ENCODE data around the gene MPPED2.

MPPED2 gene

DNA sequence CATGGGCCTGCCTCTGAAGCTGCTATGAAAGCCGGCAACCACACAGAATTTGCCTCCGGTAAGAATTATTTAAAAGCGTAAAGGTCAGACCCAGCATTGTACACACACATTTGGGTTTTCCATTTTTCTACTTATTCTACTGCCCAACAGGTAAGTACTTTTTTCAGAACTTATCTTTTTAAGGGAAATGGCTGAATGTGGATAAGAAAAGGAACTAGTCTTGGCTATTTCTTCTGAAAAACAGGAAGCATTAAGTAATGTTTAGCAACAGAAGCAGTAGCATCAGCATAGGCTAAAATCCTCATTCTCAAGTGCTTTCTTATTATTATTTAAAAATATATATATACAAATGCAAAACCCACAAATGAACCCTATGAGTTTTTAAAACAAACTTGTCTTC lies 103.1 kb downstream of the MPPED2 start:
- DNase-seq (ENCODE audit: low read depth), result no peak

DNA sequence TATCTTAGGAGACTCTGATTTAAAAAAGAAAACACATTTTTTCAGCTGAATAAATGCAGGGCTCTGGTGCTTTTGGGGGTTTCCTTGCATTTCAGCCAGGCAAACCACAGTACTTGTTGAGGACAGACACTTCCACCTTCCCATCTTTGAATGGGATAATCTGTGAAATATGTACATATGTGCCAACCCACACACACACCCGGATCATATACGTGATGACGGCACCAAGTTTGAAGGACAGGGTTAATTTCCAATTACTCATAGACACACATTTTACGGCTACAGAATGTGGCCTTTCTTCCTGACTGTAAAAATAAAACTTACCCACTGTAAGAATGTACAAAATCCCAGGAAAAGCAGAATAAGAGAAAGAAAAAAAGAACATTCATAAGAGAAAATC lies 104.4 kb downstream of the MPPED2 start:
- DNase-seq (ENCODE audit: low read depth), result no peak

DNA sequence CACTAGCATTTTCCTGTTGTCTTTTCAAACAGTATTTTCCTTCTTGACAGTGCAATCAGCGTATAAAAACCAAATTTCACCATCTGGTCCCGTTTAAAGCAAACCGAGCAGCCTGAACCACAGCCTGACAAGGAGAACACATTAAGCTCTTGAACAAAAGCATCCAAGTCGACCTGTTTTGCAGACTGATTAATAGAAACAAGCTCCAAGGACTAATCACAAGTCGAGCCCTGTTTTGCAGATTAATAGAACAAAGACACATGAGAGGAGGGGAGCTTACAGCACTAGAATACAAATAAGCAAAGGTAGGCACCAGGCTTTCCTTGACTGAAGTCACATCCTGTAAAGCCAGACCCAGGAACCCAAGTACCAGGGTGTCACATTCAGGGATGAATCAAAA lies 104.8 kb downstream of the MPPED2 start:
- no peak for DNase-seq (ENCODE audit: low read depth)

DNA sequence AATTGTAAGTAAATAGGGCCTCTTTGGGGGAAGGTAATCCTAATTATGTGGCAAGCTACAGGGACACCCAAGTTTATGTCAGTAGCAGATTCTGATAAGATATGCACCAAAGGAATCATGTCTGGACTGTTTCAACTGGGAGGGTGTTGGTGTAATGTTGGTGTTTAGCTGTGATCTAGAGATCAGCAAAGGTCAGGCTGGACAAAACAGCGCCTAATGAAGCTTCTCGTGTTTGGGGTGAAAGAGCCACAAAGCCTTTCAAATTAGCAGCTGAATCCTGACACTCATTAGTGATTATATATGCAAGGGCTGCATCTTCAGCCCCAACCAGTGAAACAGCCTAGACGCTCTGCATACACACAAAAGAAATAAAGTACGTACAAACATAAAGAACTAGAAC lies 106.3 kb downstream of the MPPED2 start:
- no peak for DNase-seq (ENCODE audit: low read depth)

DNA sequence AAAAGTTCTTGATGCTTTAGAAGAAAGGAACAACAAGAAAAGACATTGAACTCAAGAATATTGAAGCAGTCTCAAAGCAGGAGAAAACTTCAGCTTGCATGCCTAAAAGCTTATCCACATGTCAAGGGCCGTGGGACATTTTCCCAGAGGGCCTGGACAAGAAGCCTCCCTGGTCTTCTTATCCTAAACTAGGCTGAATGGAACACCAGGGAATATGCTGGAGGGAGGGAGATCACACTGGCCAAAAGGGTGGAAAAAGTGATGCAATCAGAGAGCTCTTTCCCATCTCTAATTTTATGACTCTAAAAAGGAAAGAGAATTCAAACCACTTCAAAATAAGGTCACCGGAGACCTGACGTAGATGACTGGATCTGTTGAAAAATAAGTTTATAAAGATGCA lies 107.2 kb downstream of the MPPED2 start:
- no peak for DNase-seq (ENCODE audit: low read depth)

DNA sequence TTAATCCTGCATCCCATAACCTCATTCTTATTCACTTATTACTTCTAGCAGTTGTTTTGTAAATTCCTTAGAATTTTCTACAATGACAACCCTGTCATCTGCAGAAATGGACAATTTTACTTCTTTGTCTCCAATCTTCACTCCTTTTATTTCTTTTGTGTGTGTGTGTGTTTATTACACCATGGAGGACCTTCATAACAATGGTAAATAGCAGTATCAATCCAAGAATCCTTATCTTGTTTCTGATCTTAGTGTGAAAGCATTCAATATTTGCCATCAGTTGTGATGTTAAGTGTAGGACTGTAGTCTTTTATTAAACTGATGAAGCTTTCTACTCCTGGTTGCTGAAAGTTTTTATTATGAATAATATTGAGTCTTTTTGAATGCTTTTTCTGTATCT lies 109.1 kb downstream of the MPPED2 start:
- DNase-seq (ENCODE audit: low read depth), result no peak

DNA sequence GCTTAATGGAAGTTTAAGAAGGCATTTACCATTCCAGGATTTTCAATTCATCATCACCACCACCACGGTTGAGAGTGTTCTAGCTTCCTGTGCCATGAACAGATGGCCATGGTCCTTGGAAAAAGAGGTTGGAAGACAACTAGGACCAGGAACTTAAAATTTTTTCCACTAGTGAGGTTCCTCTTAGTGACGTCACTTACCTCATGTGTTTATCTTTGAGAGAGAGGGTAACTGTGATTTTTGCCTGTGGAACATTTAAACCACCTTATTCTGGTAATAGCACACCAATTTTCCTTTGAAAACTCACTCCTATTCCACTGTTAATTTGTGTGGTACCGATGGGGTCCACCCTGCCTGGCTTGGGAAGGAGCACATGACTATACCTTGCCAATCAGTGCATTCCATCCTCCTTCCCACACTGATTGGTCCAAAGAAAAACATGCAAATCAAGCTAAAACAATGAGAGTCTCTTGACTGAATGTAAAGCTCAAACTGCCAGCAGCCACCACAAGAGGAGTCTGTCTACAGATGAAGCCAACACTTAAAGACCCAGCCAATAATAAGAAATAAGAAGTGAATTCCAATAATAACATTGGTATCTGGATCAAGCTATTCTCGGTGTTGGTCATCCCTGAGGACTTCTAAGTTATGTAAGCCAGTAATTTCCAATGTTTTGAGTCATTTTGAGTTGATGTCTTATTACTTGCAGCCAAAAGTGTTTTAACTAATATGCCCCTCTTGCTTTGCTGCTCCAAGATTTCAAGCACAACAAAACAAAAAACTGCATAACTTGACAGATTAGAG lies 111.8 kb downstream of the MPPED2 start:
- no peak for DNase-seq (ENCODE audit: low read depth)

DNA sequence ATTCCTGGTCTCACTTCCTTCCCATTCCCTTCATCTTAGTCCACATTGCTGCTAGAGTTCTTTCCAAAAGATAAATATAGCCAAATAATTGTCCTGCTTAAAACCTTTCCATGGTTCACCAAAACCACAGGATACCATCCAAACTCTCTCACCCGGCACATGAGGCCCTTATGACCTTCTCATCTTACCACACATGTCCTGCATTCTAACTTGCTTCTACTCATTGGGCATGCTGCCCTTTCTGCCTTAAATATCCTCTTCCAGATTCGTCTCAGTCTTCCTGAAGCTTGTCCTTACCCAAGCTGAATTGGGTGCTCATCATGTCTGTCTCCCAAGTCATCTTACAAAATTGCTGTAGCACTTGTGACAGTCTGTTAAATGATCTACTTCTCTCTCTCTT lies 114.9 kb downstream of the MPPED2 start:
- no peak for DNase-seq (ENCODE audit: low read depth)

DNA sequence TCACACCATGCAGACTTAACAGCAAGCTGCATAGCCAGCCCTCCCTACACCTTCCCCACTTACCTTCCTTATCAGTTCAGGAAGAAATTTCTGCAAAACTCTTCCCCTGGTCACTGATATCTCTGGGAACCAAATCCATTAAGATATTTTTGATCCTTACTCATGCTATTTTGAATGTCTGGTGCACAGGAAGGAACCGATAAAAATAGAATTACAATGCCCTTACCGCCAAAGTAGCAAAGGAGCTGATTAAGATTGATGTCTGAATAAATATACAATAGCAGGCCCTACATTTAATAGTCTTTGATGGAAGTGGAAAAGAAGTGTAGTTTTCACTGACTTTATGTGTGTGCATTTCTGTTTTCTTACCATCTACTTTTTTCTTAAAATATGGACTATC lies 117.3 kb downstream of the MPPED2 start:
- no peak for DNase-seq (ENCODE audit: low read depth)

DNA sequence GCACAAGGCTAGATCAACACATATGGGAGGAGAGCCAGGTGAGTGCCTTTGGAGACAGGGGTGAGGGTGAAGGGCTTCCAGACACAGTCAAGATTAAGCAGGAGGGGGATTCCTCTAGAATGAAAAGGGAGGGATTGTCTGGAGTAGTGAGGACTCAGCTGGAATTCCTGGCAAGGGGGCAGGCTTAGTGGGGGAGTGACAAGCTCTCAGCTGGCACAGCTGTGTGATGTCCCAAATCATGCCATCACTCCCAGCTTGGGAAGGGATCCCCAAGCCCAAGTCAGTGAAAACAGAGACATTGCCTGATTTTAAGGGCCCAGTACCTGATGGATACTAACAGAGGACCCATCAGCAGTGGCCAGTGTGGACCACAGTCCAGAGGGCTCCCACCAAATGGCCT lies 119.0 kb downstream of the MPPED2 start:
- no peak for DNase-seq (ENCODE audit: low read depth)

DNA sequence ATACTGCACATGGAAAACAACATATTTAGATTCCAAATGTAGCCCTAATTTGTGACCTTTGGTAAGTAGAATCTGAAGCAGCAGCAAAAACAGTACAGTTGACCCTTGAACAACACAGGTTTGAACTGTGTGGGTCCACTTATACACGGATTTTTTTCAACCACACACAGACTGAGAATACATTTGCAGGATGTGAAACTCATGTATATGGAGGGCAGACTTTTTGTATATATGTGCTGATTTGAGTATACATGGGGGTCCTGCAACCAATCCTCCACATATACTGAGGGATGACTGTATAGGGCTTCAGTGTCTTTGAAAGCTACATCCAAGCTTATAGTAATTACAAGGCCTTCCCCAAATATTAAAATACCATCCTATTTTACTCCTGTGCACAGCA lies 120.5 kb downstream of the MPPED2 start:
- DNase-seq (ENCODE audit: low read depth), result no peak

DNA sequence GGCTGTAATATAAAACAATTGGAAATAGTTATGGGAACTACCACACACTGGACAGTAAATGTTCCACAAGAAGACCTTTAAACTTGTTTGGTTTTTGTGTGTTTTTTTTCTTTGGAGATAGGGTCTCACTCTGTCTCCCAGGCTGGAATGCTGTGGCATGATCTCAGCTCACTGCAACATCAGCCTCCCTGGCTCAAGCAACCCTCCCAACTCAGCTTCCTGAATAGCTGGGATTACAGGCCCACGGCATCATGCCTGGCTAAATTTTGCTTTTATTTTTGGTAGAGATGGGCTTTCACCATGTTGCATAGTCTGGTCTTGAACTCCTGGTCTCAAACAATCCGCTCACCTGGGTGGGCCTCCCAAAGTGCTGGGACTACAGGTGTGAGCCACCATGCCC lies 121.0 kb downstream of the MPPED2 start:
- no peak for DNase-seq (ENCODE audit: low read depth)

DNA sequence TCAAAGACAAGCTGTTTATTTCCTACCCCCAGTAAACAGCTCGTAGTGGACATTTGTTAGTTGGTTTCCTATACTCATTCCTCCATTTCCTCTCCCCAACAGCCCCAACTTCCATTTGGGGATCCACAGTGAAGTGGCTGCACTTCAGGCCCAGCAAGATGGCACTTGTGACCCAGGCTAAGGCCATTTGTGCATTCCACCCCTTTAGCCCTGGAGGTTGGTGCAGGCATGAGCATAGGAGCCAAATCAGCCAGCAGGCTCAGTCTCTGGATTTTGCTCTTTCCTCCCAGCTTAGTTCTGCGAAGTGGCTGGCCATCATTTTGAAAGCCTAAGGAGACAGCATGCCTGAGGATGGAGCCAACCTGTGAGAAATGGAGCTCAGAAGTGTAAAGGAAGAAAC lies 122.9 kb downstream of the MPPED2 start:
- no peak for DNase-seq (ENCODE audit: low read depth)

DNA sequence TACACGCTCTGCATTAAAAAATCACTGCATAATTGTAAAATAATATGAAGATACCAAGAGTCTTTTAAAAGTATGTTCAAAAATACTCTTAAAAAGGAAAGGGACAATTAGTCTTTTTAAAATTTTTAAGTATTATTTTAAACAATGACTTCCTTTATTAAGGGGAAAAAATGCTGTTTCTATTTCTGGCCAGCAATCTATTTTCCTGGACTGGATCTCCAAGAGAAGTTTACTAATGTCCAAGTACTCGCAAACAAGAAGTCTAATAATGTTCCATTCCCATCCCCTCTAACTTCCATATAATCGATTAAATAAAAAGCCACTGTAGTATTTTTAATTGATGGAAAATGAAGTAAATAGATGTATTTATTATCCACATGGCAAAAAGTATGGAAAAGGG lies 123.7 kb downstream of the MPPED2 start:
- DNase-seq (ENCODE audit: low read depth), result no peak

DNA sequence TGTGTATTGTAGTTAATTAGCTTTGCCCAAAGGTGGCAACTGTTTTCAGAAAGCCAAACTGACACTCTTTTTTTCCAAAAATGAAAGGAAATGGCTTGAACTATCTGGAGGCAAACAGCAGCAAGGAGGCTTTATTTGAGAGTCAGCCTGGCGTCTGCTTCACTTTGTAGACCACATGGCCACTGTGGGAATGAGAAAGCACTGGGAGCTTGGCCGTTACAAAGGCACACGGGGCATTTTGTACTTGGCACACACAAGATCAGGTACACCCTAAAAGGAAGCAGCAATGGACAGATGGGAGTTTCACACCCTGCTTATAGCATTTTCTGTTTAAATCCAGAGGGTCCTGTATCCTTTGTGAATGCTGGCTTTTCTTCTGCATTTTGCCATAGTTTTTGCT lies 126.3 kb downstream of the MPPED2 start:
- DNase-seq (ENCODE audit: low read depth), result no peak

DNA sequence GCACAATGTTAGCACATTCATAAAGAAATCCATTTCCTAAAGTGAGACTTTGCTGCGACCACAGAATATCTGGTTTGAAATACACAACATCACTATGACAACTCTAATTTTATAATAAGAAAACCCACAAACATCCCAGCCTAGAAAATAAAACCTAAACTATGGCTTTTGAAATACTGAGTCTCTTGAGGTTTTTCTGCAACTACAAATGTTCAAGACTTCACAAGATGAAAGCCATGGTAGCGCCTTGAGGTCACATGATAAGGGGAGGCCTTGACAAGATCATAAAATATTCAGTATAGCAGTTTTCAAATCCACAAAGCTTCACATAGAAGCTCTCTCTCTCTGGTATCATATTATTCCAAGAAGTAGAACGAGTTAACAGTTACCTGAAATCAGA lies 126.8 kb downstream of the MPPED2 start:
- DNase-seq (ENCODE audit: low read depth), result no peak

DNA sequence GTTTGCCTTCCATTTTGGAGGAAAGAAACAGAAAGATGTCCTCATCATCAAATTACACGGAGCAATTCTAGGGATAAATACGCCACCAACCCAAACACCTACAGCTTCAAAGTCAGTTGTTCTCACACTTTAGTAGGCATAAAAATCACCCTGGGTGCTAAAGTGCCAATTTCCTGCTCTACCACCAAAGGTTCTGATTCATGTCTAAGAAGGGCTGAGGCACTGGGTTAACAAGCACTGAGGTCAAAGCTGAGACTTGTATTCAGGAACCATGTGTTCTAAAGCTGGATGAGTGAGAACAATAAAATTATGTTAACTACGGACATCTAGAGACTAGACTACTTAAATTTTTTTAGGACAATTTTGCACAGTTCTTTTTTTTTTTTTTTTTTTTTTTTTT lies 127.6 kb downstream of the MPPED2 start:
- DNase-seq (ENCODE audit: low read depth), result no peak

DNA sequence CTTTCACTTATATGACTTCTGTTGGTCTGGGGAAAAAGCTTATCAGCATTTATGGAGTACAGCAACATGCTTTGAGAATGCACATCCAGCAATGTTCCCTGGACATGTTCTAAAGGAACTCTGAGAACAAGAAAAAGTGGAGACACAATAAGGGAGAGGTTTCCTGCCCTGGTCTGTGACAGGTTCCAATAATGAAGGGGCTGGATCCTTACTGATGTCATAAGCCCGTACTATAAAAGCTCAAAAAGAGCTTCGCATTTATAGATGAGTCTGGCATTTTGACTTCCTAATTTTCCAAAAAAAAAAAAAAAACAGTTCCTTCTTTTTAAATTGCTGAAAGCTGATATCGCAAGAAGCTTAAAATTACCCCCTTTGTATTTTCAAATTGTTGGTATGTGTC lies 129.1 kb downstream of the MPPED2 start:
- DNase-seq (ENCODE audit: low read depth), result no peak

DNA sequence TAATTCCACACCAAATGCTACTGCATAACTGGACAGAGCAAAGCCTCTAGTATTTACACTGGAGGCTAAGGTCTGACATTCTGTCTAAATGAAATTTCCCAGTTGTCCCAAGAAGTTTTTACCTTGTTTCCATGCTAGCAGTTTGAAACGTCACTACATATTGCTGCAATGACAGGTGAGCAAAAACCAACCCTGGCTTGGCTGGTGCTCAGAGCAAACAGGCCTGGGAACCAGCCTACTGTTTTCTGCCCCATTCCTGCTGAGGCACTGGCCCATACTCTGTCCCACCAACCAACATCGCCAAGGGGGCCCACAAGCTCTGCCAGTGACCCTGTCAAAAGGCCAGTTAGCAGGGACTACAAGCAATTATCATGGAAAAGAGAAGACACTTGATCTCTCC lies 131.1 kb downstream of the MPPED2 start:
- DNase-seq (ENCODE audit: low read depth), result no peak

DNA sequence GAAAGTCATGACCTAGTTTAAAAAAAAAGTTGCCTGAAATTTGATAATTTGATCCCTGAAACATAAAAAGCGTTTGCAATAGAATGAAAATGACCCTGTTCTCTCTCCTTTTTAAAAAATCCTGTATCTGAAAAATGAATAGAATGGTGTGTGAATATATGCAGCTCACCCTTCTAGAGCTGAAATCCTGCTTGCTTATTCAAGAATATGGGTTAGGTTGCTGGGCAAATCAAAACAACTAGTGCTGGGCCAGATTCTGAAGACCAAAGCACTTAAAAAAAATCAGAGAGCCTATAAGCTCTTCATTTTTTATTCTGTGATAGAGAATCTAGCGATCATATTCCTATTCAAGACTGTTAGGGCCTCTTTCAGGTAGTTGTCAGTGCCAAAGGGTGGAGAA lies 131.6 kb downstream of the MPPED2 start:
- no peak for DNase-seq (ENCODE audit: low read depth)

DNA sequence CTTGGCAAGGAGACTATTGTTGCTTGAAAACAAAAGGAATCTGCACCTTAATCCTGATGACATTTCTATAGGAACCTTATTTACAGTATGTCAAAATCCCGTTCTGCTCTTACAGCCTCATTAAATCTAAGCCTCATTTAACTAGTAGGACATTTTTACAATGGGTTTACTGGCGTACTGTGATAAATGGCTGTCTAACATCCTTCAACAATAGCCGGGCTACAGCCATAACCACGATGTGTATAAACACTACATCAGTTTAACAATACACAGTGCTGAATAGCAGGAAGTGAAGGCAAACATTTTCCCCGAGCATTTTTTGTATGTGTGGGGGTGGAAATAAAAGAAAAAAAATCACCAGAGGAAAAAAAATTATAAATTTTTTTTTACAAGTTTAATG lies 132.0 kb downstream of the MPPED2 start:
- DNase-seq (ENCODE audit: low read depth), result no peak

DNA sequence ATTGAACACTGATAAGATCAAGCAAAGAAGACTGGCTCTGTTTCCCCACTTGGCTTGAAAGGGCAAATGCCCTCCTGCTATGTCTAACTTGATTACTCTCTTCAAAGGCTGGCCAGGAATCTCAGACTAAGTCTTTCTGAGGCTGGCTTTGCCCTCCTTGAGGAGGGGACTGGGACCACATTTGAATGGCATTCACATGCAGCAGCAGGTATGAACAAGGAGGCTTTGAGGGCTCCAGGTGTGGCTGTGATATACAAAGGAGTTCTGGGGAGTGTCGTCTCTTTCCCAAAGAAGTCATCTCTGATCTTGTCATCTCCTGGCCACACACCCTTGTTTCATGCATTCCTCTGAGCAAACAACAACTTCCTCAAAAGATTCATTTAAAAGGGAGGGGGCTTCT lies 132.4 kb downstream of the MPPED2 start:
- no peak for DNase-seq (ENCODE audit: low read depth)

DNA sequence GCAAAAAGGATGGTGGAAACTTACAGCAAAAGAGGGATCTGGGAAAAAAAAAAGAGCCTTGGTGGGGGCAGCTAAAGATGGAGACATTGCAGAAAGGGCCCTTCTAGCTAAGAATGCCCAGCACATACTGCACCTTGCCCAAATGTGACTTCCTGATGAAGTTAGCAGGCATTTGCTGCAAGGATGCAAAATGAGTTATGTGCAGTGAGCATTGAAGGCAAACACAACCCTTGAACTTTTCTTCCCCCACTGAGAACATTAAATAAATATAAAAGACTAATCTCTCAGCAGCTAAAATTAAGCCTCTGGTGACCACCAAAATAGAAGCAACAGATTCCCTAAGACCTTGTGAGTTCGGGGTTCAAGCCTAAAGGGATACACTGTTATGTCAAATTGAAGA lies 133.3 kb downstream of the MPPED2 start:
- DNase-seq (ENCODE audit: low read depth), result no peak

DNA sequence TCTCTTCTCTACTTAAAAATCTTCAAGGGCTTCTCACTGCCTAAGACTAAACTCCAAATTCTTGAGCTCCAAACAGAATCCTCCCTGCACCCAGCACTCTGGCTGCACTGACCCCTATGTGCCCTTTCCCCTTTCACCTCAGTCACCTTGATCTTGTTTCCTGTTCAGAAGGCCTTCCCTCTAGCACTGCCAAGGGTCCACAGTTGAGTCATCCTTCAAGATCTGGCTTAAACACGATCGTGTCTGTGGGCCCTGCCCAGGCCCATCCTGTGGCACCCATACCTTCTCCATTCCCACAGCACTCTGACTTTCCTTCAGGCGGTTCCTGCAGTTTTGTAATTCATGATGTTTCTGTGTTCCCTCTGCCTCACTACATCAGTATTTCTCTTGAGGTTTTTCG lies 134.0 kb downstream of the MPPED2 start:
- DNase-seq (ENCODE audit: low read depth), result no peak

DNA sequence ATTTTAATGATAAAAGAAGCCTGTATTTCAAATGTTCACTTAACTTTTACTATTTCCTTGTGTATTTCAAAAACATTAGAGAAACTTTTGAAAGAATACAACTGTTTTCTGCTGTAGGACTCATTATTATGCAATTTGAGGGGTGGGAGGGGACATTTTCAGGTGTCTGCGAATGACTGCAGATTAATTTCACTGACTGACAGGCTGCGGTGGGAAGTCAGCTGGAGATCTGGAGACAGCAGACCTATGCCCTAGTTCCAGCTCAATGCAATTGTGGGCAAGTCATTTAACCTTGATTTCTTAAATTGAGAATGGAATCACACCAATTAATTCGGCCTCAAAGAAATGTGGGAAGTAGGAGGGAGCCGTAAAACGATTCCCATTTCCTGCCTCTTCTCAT lies 134.5 kb downstream of the MPPED2 start:
- no peak for DNase-seq (ENCODE audit: low read depth)
